Liver (tissue), 9 donors: Measurements from ENCODE around the gene MCF2L2. TPM values are rescaled to one million over a fixed set of nuclear protein-coding genes. Genes with fewer than 3 reads are reported as not detected.

ENCODE experiments used
- DNase-seq: peaks from one replicate; pipeline ENCODE4 v3.0.0-alpha.2; 2017; ENCODE audit warnings: low spot score
- H3K27ac ChIP-seq, 2 donors: one replicate each; pipeline ENCODE4 v1.7.0; 2013; ENCODE audit warnings: inconsistent platforms in 2 of 2, low read length in 2 of 2, control low read depth in 1 of 2, low read depth in 1 of 2, mild to moderate bottlenecking in 1 of 2
- H3K27me3 ChIP-seq, 4 donors: one replicate each; pipeline versions ENCODE4 v1.6.1 to v1.7.0; 2013; ENCODE audit warnings: low read length in 3 of 4, inconsistent platforms in 1 of 4, mild to moderate bottlenecking in 1 of 4, moderate library complexity in 1 of 4; ENCODE audit not compliant: control insufficient read depth in 4 of 4, insufficient read depth in 4 of 4
- H3K36me3 ChIP-seq, 4 donors: one replicate each; pipeline versions ENCODE4 v1.6.1 to v1.7.0; 2013; ENCODE audit warnings: low read length in 3 of 4, mild to moderate bottlenecking in 3 of 4, low read depth in 1 of 4, moderate library complexity in 1 of 4; ENCODE audit not compliant: control insufficient read depth in 4 of 4, insufficient read depth in 3 of 4
- H3K4me1 ChIP-seq, 4 donors: one replicate each; pipeline versions ENCODE4 v1.6.1 to v1.7.0; 2013; ENCODE audit warnings: low read length in 3 of 4, mild to moderate bottlenecking in 3 of 4, moderate library complexity in 1 of 4; ENCODE audit not compliant: control insufficient read depth in 4 of 4, insufficient read depth in 4 of 4
- H3K4me3 ChIP-seq, 3 donors: one replicate each; pipeline versions ENCODE4 v1.6.1 to v1.7.0; 2013; ENCODE audit warnings: low read length in 3 of 3, control low read depth in 1 of 3, low read depth in 1 of 3, mild to moderate bottlenecking in 1 of 3
- H3K9ac ChIP-seq, 2 donors: one replicate each; pipeline ENCODE4 v1.7.0; 2013; ENCODE audit warnings: low read length in 2 of 2, mild to moderate bottlenecking in 2 of 2, moderate library complexity in 2 of 2, control low read depth in 1 of 2, low read depth in 1 of 2
- H3K9me3 ChIP-seq, 4 donors: one replicate each; pipeline versions ENCODE4 v1.6.1 to v1.7.0; 2013; ENCODE audit warnings: low read length in 3 of 4; ENCODE audit not compliant: control insufficient read depth in 4 of 4
- ATF3 ChIP-seq: IDR thresholded peaks from 2 replicates; pipeline ENCODE4 v1.6.1; 2016; ENCODE audit warnings: antibody characterized with exemption
- EGR1 ChIP-seq, 2 donors: IDR thresholded peaks; 2 replicates each; pipeline ENCODE4 v1.6.1; 2016 to 2018; ENCODE audit warnings: antibody characterized with exemption in 2 of 2, low read depth in 2 of 2
- FOXA2 ChIP-seq: IDR thresholded peaks from 2 replicates; pipeline ENCODE4 v1.6.1; 2016; ENCODE audit warnings: antibody characterized with exemption
- GABPA ChIP-seq, 2 donors: IDR thresholded peaks in 1 of 2; conservative IDR thresholded peaks in 1 of 2; 2 replicates each; pipeline ENCODE4 v1.6.1; 2016; ENCODE audit warnings: antibody characterized with exemption in 2 of 2, mild to moderate bottlenecking in 1 of 2, moderate library complexity in 1 of 2
- HNF4A ChIP-seq, 2 donors: conservative IDR thresholded peaks; 2 replicates each; pipeline ENCODE4 v1.6.1; 2016; ENCODE audit warnings: antibody characterized with exemption in 2 of 2, mild to moderate bottlenecking in 2 of 2
- JUND ChIP-seq, 2 donors: IDR thresholded peaks; 2 replicates each; pipeline ENCODE4 v1.6.1; 2016; ENCODE audit warnings: antibody characterized with exemption in 2 of 2
- MAX ChIP-seq: IDR thresholded peaks from 2 replicates; pipeline ENCODE4 v1.6.1; 2016; ENCODE audit warnings: antibody characterized with exemption
- RAD21 ChIP-seq, 2 donors: IDR thresholded peaks; 2 replicates each; pipeline ENCODE4 v1.6.1; 2016; ENCODE audit warnings: antibody characterized with exemption in 2 of 2, mild to moderate bottlenecking in 2 of 2
- REST ChIP-seq: IDR thresholded peaks from 2 replicates; pipeline ENCODE4 v1.6.1; 2016; ENCODE audit warnings: antibody characterized with exemption, mild to moderate bottlenecking
- RXRA ChIP-seq, 2 donors: IDR thresholded peaks; 2 replicates each; pipeline ENCODE4 v1.6.1; 2017 to 2018; ENCODE audit warnings: antibody characterized with exemption in 2 of 2, mild to moderate bottlenecking in 1 of 2
- SP1 ChIP-seq: IDR thresholded peaks from 2 replicates; pipeline ENCODE4 v1.6.1; 2018; ENCODE audit warnings: antibody characterized with exemption, mild to moderate bottlenecking
- TAF1 ChIP-seq: conservative IDR thresholded peaks from 2 replicates; pipeline ENCODE4 v1.6.1; 2016; ENCODE audit warnings: antibody characterized with exemption, mild to moderate bottlenecking
- ZBTB33 ChIP-seq: IDR thresholded peaks from 2 replicates; pipeline ENCODE4 v1.6.1; 2016; ENCODE audit warnings: antibody characterized with exemption
- WGBS: extraction: QIAGEN DNeasy Blood & Tissue Kit; methylation state at CpG from one replicate; pipeline ENCODE4 v1.1.7; 2013; 5-methylcytosine and 5-hydroxymethylcytosine counted together
- polyA plus RNA-seq, 2 donors: library from polyadenylated mRNA; stranded (reverse) in 1 of 2; unstranded in 1 of 2; fragments of 200-250 nt in 1 of 2; fragments of >200 nt in 1 of 2; fragmentation: Nextera tagmentation in 1 of 2; extraction: Ambion mirVana in 1 of 2; gene quantifications; one replicate each; pipeline versions ENCODE4 v1.2.1 to v1.2.3, GENCODE V29; 2013 to 2015
- total RNA-seq, 2 donors: library from RNA; depleted of rRNA; stranded (reverse); fragments of >200 nt; gene quantifications; one replicate each; pipeline ENCODE4 v1.2.3, GENCODE V29; 2014
- donor health status: healthy.
- donor health status: healthy.
- donor health status: healthy.
- donor health status: healthy.
- donor health status: healthy.

The MCF2L2 gene
- total and polyA plus RNA-seq, 4 donors, result 0.02 to 0.47 (median 0.17) TPM; not detected in 1

- TF ChIP-seq RXRA (IDR thresholded peaks at IDR 0.05) (no peak), ATF3 (no peak), SP1 (no peak), GABPA (IDR thresholded peaks at IDR 0.05 in 1 of 2, conservative IDR thresholded peaks at IDR 0.05 in 1 of 2) (no peak), RAD21 (IDR thresholded peaks at IDR 0.05) (no peak), FOXA2 (no peak), TAF1 (no peak)
- H3K36me3 ChIP-seq, result no peaks in the 10 kb centered on the region
- no peak for DNase-seq
- H3K27me3 ChIP-seq, result peaks cover 0 to 2% (median 0%) of the 10 kb centered on the region in 4 donors
- no peak overlapping the region for H3K4me3 ChIP-seq
- H3K9ac ChIP-seq, result no peak overlapping the region
- no peaks in the 10 kb centered on the region for H3K4me1 ChIP-seq
- 71% methylated on average over 10 of the region's 10 CpGs for WGBS
- no peak overlapping the region for H3K27ac ChIP-seq
- H3K9me3 ChIP-seq, result no peaks in the 10 kb centered on the region
Measured at GRCh38 chr3:183317886-183318865, 110.2 kb downstream of the MCF2L2 start.

GRCh38 chr3:183317271-183317670, 111.1 kb downstream of the MCF2L2 start:
- WGBS, result 90% methylated on average over 8 of the region's 8 CpGs
- no peak overlapping the region for H3K27ac ChIP-seq
- no peak for TF ChIP-seq SP1
- no peak for TF ChIP-seq RXRA (IDR thresholded peaks at IDR 0.05)
- TF ChIP-seq JUND (IDR thresholded peaks at IDR 0.05), result no peak
- TF ChIP-seq REST, result no peak
- TF ChIP-seq RAD21 (IDR thresholded peaks at IDR 0.05), result no peak
- TF ChIP-seq EGR1 (IDR thresholded peaks at IDR 0.05; ENCODE audit: low read depth in 2 of 2), result no peak
- no peak for TF ChIP-seq MAX
- H3K27me3 ChIP-seq, result peaks cover 0 to 2% (median 0%) of the 10 kb centered on the region in 4 donors
- H3K36me3 ChIP-seq, result no peaks in the 10 kb centered on the region
- no peak overlapping the region for H3K9ac ChIP-seq
- no peak for DNase-seq
- H3K9me3 ChIP-seq, result no peaks in the 10 kb centered on the region
- H3K4me3 ChIP-seq, result no peak overlapping the region
- H3K4me1 ChIP-seq, result no peaks in the 10 kb centered on the region

GRCh38 chr3:183315739-183316138, 112.7 kb downstream of the MCF2L2 start:
- no peaks in the 10 kb centered on the region for H3K9me3 ChIP-seq
- WGBS, result 86% methylated on average over 8 of the region's 8 CpGs
- H3K36me3 ChIP-seq, result no peaks in the 10 kb centered on the region
- no peaks in the 10 kb centered on the region for H3K4me1 ChIP-seq
- DNase-seq, result no peak
- no peak overlapping the region for H3K27ac ChIP-seq
- no peak overlapping the region for H3K4me3 ChIP-seq
- no peak overlapping the region for H3K9ac ChIP-seq
- H3K27me3 ChIP-seq, result peaks cover 0 to 2% (median 0%) of the 10 kb centered on the region in 4 donors
- TF ChIP-seq FOXA2, result no peak
- TF ChIP-seq TAF1, result no peak
- no peak for TF ChIP-seq REST
- TF ChIP-seq ZBTB33, result no peak
- TF ChIP-seq HNF4A (conservative IDR thresholded peaks at IDR 0.05), result no peak
- no peak for TF ChIP-seq RAD21 (IDR thresholded peaks at IDR 0.05)
